Stromal cell of bone marrow (primary cell): Measurements from ENCODE around the gene YLPM1.

Experiments
- DNase-seq: peaks from one replicate; pipeline ENCODE4 v3.0.0-alpha.2; 2012; ENCODE audit warnings: low read depth

Gene YLPM1

DNA sequence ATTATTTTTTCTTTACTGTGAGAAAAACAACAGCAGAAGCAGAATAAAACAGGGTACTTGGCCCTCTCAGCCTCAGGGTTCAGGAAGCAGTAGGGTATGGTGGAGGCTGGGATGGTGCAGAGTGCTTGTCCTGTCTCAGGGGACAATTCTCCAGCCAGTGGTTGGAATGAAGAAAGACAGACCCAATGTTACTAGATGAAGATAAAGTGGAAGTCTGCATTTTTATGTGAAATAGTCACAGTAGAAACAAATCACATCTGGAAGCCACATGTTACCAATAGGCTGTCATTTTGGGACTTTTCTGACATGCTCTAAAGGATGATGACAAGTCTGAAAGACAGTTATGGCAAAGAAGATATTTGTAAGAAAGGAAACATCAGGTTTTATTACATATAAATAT lies 80.5 kb downstream of the YLPM1 start:
- DNase-seq = no peak

DNA sequence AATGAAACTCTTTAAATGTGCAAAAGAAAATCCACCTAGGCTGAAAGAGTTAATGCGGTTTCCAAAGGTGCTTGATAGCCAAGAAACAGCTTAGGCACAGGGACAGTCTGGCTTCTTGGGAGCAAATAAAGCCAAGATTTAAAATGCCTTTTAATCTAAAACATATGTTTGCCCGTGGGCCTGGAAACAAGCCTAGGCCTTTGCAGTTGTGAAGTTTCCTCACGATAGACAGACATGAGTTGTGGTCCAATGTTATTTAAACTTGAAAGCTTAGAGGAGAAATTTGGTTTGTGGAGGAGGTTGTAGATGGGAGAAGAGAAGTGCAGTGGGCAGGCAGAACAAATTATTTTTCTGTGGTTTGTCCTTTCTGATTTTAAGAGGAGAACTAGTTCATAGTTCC lies 83.1 kb downstream of the YLPM1 start:
- DNase-seq = no peak

DNA sequence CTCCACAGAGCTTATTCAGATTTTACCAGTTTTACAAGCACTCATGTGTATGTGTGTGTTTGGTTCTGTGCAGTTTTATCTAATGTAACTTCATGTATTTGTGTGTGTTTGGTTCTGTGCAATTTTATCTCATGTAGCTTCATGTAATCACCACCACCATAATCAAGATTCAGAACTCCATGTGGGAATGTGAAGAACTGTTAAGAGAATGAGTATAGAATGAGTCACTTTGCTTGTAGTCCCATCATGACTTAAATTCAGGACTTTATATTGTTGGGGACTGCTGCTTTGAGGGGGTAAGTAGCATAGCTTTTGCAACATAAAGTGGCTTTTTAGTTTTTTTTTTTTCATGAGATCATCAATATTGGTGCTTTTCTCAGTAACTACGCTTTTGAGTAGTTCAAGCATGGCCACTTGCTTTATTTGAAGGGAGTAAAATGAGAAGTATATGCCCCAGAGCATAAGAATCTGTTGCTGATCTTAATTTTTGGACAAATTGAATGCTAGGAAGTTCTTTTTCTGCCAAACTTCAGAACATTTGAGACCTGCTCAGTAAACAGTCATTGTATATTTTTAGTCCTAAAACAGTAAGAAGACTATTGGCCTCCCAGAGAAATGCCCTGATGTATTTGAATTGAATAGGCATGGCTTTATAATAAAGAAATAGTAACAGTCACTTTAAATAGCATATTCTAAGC lies 84.0 kb downstream of the YLPM1 start:
- no peak for DNase-seq

DNA sequence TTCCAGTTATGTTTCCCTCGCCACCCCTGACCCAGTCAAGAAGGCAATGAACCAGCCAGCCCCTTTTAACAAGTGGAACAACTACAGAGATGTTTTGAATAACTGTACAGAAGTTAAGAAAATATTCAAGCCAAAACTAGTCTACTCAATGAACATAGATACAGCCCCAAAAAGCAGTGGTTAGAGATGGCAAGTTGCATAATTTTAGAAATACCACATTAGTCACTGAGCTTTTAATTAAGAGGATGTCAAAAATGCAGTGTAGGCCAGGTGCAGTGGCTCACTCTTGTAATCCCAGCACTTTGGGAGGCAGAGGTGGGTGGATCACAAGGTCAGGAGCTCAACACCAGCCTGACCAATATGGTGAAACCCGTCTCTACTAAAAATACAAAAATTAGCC lies 85.7 kb downstream of the YLPM1 start:
- DNase-seq = no peak

DNA sequence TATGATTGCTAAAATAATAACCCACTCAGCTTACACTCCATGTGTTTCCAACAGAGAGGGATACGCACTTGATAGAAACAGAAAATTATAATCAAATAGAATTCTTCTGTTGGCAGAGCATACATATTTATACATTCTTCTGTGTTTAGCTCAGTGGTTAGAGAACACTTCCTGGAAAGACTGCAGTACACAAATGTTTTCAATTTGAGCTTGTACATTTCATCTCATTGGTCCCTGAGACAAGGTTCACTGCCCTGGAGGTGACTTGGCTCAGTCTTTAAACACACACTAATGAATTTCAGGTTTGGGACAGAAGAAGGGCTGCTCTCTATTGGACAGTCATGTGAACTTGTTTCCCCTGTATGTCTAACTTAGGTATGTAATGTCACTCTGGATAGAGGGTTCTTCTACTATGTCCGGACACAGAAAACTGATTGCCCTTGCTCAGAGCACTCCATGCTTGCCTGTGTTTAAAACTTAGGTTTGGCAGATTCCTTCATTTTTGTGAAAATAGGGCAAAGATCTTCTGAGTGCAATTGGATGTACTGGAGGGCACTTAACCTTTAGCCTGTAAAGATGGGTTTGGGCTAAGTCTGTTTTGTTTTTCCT lies 89.9 kb downstream of the YLPM1 start:
- DNase-seq = no peak

DNA sequence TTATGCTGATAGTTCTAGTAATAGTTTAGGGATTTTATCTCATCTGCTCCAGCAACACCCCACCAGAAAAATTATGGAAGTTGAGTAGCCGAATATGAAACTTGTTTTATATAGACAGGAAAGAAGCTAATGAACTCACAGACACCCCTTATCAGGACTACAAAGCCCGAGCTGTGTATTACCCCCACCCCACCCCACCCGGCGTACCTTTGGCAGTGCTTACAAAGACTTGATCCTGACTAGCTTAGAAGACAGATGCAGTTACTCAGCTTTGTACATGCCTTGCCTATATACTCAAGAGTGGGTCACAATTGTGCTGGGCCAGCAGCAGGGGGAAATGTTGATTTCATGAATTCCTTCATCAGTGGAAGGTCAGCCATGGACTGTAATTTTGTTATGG lies 90.5 kb downstream of the YLPM1 start:
- DNase-seq = no peak

DNA sequence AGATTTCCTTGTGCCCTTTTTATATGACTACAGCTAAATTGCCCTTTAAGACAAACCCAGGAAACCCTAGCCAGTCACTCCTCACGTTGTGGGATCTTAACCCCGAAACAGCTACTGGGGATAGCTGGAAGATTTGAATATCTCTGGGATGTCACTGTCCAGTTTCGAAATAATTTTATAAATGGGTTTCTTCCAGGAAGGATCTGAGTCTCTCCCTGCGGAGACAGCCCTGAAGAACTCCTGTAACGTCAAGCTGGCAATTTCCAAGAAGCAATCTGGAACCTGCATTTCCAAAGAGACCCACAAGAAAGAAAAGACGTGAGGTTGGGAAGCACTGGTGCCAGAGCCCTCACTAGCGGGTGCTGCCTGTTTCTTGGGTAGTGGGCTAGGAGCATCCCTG lies 91.9 kb downstream of the YLPM1 start:
- DNase-seq = no peak

DNA sequence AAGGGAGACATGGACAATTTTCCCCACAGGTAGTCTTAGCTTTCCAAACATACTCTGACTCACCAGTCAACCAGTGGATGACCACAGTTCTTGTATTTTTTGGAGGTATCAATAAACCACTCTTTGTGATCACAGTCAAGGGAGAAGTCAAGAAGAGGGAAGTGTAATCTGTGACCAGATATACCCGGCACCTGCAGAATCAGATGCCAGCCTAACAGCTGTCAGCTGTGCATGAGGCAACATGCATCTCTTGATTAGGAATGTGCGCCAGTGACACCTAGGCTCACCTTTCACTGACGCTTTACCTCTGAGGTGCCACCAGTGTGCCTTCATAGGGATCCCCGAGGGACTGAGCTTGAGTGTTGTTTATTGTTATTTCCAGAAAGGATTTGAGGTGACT lies 92.8 kb downstream of the YLPM1 start:
- no peak for DNase-seq

DNA sequence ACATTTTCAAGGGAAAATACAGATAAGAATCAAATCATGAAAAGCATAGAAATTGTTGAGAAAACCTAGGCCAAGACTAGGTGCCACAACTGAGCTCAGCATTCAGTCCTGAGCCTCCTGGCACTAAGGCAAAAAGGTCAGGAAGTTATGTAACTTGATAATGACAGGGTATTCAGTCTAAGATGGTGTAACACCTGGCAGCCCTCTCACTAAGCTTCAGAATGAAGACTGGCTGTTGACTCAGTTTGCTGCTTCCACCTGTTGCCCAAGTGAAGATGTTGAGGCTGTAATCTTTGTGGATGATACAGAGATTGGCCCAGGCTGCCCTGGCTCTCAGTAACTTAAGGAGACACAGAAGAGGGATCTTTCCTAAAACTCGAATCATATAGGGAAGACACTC lies 93.2 kb downstream of the YLPM1 start:
- DNase-seq = no peak

DNA sequence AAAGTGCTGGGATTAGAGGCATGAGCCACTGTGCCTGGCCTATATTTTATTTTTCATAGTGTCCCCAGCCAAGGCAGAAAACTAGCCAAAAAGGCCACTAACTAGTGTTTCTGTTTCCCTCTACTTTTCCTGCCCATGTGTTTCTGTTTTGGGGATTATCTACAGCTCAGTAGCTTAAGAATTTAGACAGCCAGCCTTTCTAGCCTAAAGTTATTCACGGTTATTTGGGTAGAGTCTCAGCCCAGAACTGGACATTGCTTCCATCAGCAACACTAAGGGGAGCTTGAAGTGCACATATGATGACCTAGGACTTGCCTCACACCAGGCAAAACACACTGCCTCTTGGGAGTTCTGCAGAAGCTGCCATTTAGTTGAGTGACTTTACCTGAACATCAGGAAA lies 94.9 kb downstream of the YLPM1 start:
- DNase-seq = no peak

DNA sequence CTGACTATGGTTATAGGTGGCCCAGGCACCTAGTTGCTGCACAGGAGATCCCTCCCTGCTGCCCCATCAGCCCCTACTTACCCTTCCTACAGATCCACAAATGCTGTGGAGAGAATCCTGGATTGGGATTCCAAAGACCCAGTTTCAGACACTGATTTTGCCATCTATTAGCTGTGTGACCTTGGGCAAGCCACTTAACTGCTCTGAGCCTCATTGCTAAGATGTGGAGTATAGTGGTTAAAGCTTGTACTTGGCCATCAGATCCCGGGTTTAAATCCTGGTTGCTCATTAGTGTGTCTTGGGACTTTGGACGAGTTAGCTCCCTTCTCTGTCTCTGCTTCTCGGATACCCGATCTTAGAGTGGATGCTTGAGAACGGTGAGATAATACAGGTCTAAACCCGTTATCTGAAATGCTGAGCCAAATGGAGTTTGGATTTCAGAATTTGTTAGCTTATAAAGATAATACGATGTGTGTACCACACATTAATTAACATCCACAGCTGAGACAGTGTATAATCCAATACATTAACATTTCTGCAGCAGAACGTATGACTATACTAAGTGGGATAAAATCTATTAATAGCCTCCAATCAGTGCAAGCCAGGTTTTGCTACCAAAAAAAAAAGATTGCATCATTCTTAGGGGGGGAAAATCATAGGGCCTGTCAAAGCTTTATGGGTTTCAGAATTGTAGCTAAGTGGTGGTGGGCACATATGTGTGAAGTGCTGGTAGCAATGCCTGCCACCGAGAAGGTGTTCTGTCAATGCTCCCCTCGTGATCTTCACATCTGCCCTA lies 96.8 kb downstream of the YLPM1 start:
- DNase-seq = no peak

DNA sequence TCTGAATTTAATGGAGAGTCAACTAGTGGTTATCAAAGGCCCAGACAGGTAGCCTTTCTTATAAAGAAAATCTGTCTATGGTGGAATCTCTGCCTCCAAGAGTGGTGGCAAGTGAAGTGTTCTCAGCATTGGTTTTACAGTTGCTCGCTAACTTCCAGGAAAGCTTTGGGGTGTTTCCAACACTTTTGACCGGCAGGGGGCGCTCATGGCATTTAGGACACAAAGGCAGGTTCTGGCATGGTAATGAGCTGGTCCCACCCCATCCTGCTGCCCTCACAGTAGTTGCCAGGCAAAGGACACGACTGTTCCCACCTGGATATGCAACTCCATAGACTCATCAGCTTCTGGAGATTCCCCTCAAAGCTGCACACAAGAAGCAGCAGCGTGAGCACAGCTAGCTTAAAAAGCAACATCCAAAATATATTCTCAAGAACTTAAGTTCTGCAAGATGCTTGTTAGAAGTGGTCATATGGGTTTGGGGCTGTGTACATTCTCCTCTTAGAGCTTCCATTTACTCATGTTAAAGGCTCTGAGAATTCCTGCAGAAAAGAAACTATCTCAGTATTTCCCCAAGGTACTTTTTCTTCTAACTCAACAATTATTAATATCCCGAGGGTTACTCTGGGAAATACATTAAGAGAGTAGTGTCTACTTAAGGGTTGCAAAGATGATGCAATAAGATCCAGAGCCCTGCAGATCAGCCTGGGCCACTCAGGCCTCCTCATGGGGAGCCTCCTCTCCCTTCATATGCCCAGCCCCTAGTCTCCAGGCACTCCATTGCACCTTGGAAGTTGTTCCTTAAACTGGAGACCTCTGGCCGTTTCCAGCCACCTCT lies 98.0 kb downstream of the YLPM1 start:
- no peak for DNase-seq

DNA sequence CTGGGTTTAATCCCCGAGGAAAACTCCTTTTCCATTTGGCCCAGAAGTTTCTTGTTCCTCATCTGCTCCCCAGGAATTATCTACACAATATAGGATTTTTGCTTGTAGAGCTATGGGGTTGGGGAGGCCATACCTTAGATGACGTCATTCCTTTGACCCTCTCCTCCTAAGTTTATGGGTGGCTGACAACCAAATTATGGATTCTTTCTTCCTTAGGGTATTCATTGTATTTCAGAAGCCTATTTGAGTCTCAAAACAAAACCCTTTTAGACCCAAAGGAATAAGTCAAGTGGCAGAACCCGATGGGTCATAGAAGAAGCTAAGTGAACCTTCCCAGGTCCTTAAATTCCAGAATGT lies 98.6 kb downstream of the YLPM1 start:
- DNase-seq = no peak

DNA sequence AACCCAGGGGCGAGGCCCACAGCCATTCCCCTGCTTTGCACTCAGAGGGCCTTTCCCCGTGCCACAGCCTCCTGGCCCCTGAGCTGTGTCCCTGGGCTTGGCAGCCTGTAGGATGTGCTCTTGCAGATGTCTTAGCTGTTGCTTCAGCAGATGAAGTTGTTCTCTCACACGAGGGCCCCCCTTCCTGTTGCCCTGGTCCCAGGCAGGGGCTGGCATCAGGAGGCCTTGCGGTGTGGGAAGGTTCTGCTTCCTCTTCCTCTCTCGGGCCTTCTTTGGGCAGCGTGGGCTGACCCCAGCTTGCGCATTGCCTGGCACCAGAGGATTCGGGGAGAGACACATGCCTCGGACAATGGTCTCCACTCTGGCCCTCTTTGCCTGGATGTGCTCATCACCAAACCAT lies 100.2 kb downstream of the YLPM1 start:
- DNase-seq = no peak

DNA sequence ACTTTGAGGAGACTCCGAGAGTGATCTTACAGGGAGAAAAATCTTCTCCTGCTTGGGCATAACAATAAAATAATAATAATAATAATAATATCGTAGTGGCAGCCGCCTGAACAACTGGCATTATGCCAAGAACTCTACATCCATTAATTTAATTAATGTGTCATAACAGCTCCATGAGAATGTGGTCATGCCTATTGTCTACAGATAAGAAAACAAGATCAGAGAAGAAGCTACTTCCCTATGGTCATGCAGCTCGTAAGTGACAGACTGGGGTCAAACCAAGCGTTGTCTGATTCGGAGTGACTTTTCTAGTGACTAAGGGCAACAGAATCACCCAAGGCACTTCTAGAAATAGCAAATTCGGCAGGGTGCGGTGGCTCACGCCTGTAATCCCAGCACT lies 101.1 kb downstream of the YLPM1 start:
- no peak for DNase-seq

DNA sequence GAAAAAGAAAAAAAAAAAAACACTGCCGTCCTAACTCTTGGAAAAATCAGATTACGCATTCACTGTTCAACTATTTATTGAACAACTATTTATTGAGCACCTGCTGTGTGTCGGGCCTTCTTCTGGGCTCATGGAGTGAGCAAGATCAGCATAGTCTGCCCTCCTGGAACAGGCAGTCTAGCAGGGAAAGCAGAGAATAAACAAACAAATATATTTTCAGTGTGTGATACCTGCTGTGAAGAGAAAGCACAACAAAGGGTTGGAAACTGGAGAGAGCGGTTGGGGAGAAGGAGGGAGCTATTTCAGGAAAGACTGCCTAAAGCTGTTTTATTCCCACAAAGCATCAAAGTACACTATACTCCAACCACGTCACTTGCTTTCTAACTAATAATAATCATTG lies 102.0 kb downstream of the YLPM1 start:
- no peak for DNase-seq

DNA sequence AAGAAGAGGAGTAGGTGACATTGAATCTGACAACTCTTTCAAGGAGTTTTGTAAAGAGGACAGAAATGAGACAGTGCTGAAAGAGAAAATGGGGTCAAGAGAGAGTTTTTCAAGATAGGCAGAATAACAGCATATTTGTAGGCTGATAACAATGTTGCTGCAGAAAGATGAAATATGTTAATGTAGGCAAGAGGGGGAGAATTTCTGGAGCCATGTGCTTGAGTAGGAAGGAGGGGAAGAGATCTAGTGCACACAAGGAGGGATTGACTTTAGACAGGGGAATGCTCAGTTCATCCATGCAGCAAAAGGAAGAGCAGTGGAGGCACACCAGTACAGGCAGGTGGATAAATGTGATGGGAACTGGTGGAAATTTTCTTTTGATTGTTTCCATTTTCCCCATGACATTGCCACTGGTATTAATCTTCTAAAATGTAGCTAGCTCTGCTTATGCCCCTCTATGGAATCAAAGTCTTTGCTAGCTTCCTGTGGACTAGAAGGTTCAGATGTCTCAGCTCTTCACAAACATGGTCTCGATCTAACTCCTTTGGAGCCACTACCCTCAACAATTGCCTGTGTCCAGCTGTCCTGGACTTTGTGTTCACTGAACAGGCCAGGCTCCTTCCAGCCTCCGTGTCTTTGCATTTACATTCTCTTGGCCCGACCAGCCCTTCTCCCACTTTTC lies 103.7 kb downstream of the YLPM1 start:
- DNase-seq = no peak

DNA sequence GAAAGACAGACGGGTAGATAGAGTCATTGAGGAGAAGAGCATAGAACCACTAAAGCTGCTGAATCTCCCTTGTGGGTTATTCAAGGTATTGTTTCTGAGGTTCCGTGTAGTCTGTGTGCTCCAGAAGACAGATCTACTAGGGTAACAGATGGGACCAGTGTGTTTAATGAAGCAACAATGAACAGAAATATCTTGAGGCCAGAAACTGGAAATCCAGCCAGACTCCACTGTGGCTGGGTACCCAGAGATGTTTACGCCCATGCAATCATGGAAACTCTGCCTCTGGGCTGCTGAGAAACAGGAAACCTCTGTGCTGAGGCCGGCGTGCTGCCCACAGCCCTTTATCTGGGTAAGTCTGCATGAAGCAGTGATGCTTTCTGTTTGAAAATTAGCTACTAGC lies 104.6 kb downstream of the YLPM1 start:
- no peak for DNase-seq

DNA sequence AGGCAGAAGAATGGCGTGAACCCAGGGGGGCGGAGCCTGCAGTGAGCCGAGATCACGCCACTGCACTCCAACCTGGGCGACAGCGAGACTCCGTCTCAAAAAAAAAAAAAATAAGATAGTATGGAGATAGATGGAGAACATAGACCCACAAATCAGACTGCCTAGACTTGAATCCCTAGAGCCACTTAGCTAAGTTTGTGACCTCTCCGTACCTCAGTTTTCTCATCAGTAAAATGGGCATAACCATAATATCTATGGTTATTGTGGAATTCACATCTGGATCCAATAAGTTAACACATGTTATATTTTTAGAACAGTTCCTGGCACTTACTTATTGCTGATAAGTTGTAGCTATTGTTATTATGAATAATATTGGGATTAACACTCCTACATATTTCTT lies 105.6 kb downstream of the YLPM1 start:
- no peak for DNase-seq

DNA sequence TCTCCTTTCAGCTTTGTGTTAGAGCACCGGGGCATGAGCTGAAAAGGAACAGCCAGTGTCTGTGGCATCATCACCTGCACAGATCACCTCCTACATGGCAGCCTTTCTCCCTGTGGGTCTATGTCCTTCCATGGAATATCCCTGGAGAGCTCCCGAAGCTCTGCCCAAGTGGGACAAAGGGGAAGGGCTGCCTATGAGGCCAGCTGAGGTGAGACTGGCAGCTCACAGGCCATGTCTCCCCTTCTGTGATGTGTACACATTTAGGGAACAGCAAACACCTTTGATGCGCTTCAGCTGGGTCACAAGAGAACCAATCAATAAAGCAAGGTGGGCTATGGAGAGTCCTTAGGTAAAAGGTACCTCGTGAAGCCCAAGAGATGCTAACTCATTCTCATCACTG lies 108.7 kb downstream of the YLPM1 start:
- no peak for DNase-seq

DNA sequence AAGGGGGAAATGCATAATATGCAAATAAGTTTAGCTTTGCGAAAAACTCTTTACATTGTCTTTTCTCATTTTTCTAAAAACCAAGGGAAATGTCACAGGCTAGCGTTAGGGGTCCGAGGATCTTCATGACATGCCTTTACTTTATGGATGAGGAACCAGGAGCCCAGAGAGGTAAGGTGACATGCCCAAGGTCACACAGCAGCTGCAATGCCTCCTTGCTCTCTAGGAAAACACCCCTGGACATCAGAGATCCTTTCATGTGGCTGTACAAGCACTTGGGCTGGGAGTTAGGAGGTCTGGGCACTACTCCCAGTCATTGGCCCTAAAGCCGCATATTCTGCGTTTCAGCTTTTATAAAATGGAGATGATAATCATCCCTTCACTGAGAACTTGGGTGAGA lies 112.1 kb downstream of the YLPM1 start:
- DNase-seq = no peak
